ENCODE results near the gene UPP2. TPM values are rescaled to one million over a fixed set of nuclear protein-coding genes. Genes with fewer than 3 reads are reported as not detected.

The UPP2 gene
- total RNA-seq (2014; rRNA removed; shearing (Covaris generic)) = not detected in 2 replicates
- not detected in 2 replicates for total RNA-seq (2022)
- percentile 8 among the genes with signal in this experiment for Bru-seq, nascent RNA
- percentile 13 among the genes with signal in this experiment for BruChase-seq, experiment 1, labeled RNA remaining after a 6-hour chase
- BruChase-seq, experiment 2, labeled RNA remaining after a 2-hour chase = percentile 11 among the genes with signal in this experiment
- long read RNA-seq = 0 reads

- Histone ChIP-seq H3K4me3 (ENCODE audit: low read depth, low read length, poor library complexity, severe bottlenecking) (no peak within 1 kb of the TSS), H3K4me1 (ENCODE audit: insufficient read depth, low read length, poor library complexity, severe bottlenecking) (no peaks in the 10 kb centered on the region), H3K9me2 (ENCODE audit: insufficient read depth, low read length) (no peaks in the 10 kb centered on the region), H4K20me1 (ENCODE audit: insufficient read depth, low read length) (no peaks in the 10 kb centered on the region), H3K27ac (ENCODE audit: low read depth, low read length, poor library complexity, severe bottlenecking) (no peak within 1 kb of the TSS), H3K36me3 (ENCODE audit: insufficient read depth, low read length) (no peaks in the 10 kb centered on the region), H3K4me2 (ENCODE audit: low read length) (no peak within 1 kb of the TSS), H3K79me2 (ENCODE audit: insufficient read depth, low read depth, low read length) (no peaks in the 10 kb centered on the region), H2AFZ (ENCODE audit: low read length) (no peak within 1 kb of the TSS), H3K9me3 (ENCODE audit: low read length) (no peaks in the 10 kb centered on the region)
- ChIA-PET POLR2A (no interaction called here), CTCF (ENCODE audit: unreplicated experiment) (no interaction called here)
- TF ChIP-seq EZH2phosphoT487 (IDR thresholded peaks at IDR 0.05; ENCODE audit: borderline replicate concordance, low read depth, low read length) = no peak
- no peak for TF ChIP-seq CTCF (conservative IDR thresholded peaks at IDR 0.05; ENCODE audit: low read length)
- intact Hi-C loops (cut with micrococcal nuclease; ENCODE audit: unreplicated experiment) = no loop called here
- no TSS peak for BruUV-seq (replicated peaks)
- DNase-seq (ENCODE audit: low spot score) = no peak
Observed at GRCh38 chr2:158101384-158101926, at the start of gene UPP2. TSS of gene UPP2 (plus strand) at chr2:158101876. CDS start at chr2:158102064, 188 bp downstream.

- TF ChIP-seq CTCF (conservative IDR thresholded peaks at IDR 0.05; ENCODE audit: low read length) (no peak), EZH2phosphoT487 (IDR thresholded peaks at IDR 0.05; ENCODE audit: borderline replicate concordance, low read depth, low read length) (no peak)
- H3K4me1 ChIP-seq (ENCODE audit: insufficient read depth, low read length, poor library complexity, severe bottlenecking) = no peaks in the 10 kb centered on the region
- intact Hi-C loops (cut with micrococcal nuclease; ENCODE audit: unreplicated experiment) = no loop called here
- H3K4me3 ChIP-seq (ENCODE audit: low read depth, low read length, poor library complexity, severe bottlenecking) = no peak overlapping the region
- no peak overlapping the region for H2AFZ ChIP-seq (ENCODE audit: low read length)
- no peaks in the 10 kb centered on the region for H4K20me1 ChIP-seq (ENCODE audit: insufficient read depth, low read length)
- H3K4me2 ChIP-seq (ENCODE audit: low read length) = no peak overlapping the region
- H3K36me3 ChIP-seq (ENCODE audit: insufficient read depth, low read length) = no peaks in the 10 kb centered on the region
- no peak for DNase-seq (ENCODE audit: low spot score)
- CTCF ChIA-PET (ENCODE audit: unreplicated experiment) = no interaction called here
- POLR2A ChIA-PET = interaction anchor here (2.1 kb wide), 1 partner anchor 9 kb away, joined by 6 read pairs; no protein-coding TSS in a partner anchor
- no peak overlapping the region for H3K27ac ChIP-seq (ENCODE audit: low read depth, low read length, poor library complexity, severe bottlenecking)
- BruUV-seq (replicated peaks) = no TSS peak
- no peaks in the 10 kb centered on the region for H3K9me3 ChIP-seq (ENCODE audit: low read length)
- H3K79me2 ChIP-seq (ENCODE audit: insufficient read depth, low read depth, low read length) = no peaks in the 10 kb centered on the region
- H3K9me2 ChIP-seq (ENCODE audit: insufficient read depth, low read length) = no peaks in the 10 kb centered on the region
Observed at GRCh38 chr2:158052761-158053160, 48.9 kb upstream of the UPP2 start.

GRCh38 chr2:158056875-158057274 lies 44.8 kb upstream of the UPP2 start:
- intact Hi-C loops (cut with micrococcal nuclease; ENCODE audit: unreplicated experiment) = no loop called here
- ChIA-PET POLR2A (no interaction called here), CTCF (ENCODE audit: unreplicated experiment) (no interaction called here)
- TF ChIP-seq CTCF (conservative IDR thresholded peaks at IDR 0.05; ENCODE audit: low read length) (no peak), EZH2phosphoT487 (IDR thresholded peaks at IDR 0.05; ENCODE audit: borderline replicate concordance, low read depth, low read length) (no peak)
- H4K20me1 ChIP-seq (ENCODE audit: insufficient read depth, low read length) = no peaks in the 10 kb centered on the region
- no peaks in the 10 kb centered on the region for H3K79me2 ChIP-seq (ENCODE audit: insufficient read depth, low read depth, low read length)
- H3K36me3 ChIP-seq (ENCODE audit: insufficient read depth, low read length) = no peaks in the 10 kb centered on the region
- no peaks in the 10 kb centered on the region for H3K4me1 ChIP-seq (ENCODE audit: insufficient read depth, low read length, poor library complexity, severe bottlenecking)
- no peak overlapping the region for H3K27ac ChIP-seq (ENCODE audit: low read depth, low read length, poor library complexity, severe bottlenecking)
- no peak overlapping the region for H3K4me2 ChIP-seq (ENCODE audit: low read length)
- H3K9me2 ChIP-seq (ENCODE audit: insufficient read depth, low read length) = no peaks in the 10 kb centered on the region
- H3K9me3 ChIP-seq (ENCODE audit: low read length) = no peaks in the 10 kb centered on the region
- no peak for DNase-seq (ENCODE audit: low spot score)
- no peak overlapping the region for H3K4me3 ChIP-seq (ENCODE audit: low read depth, low read length, poor library complexity, severe bottlenecking)
- no TSS peak for BruUV-seq (replicated peaks)
- H2AFZ ChIP-seq (ENCODE audit: low read length) = no peak overlapping the region

All from OCI-LY7 (cell line).